H1 (cell line): Measurements from ENCODE around the gene LPP. TPM values are rescaled to one million over a fixed set of nuclear protein-coding genes. Genes with fewer than 3 reads are reported as not detected.
"Not testable (repeated sequence)": the region's sequence is repeated elsewhere in the genome, so short reads cannot be mapped to it uniquely, and the experiment has no call there.

Experiments
- CTCF ChIA-PET: fragments of 300-600 bp; sonication (Branson Sonifier 250); formaldehyde crosslinking; loops from one replicate; lab custom pipeline; 2021; ENCODE audit not compliant: partially characterized antibody; lab: Charles Lee
- POLR2A ChIA-PET: fragments of 300-600 bp; sonication (Branson Sonifier 250); formaldehyde crosslinking; loops from one replicate; lab custom pipeline; 2021; ENCODE audit warnings: inconsistent platforms; ENCODE audit not compliant: partially characterized antibody; lab: Charles Lee
- DNase-seq, 2 experiments: peaks; one replicate each; pipeline versions ENCODE4 v3.0.0 to v3.0.0-alpha.2; 2010 to 2022; ENCODE audit warnings: low spot score in 2 of 2, low read depth in 1 of 2, mixed read lengths in 1 of 2
- FAIRE-seq: peaks from 2 replicates; lab custom pipeline; 2011; peaks lifted over from hg19 to GRCh38; lab: Jason Lieb, UNC
- H2AFZ ChIP-seq: 2 replicates; pipeline ENCODE4 v1.8.1; 2012; ENCODE audit warnings: low read length, inconsistent platforms
- H2AK5ac ChIP-seq: 2 replicates; pipeline ENCODE4 v1.6.1; 2013; ENCODE audit warnings: low read depth, low read length
- H2BK120ac ChIP-seq: replicated peaks from 2 replicates; pipeline ENCODE3; 2013; ENCODE audit warnings: low read depth, low read length, inconsistent platforms
- H2BK12ac ChIP-seq: 2 replicates; pipeline ENCODE4 v1.6.1; 2013; ENCODE audit warnings: low read depth, low read length
- H2BK15ac ChIP-seq: 2 replicates; pipeline ENCODE4 v1.6.1; 2013; ENCODE audit warnings: low read length
- H2BK20ac ChIP-seq: 2 replicates; pipeline ENCODE4 v1.6.1; 2013; ENCODE audit warnings: low read length
- H2BK5ac ChIP-seq: 2 replicates; pipeline ENCODE4 v1.6.1; 2013; ENCODE audit warnings: low read depth, low read length
- H3K14ac ChIP-seq: 2 replicates; pipeline ENCODE4 v1.6.1; 2013; ENCODE audit warnings: inconsistent platforms; ENCODE audit not compliant: insufficient read length
- H3K18ac ChIP-seq: 2 replicates; pipeline ENCODE4 v1.6.1; 2013; ENCODE audit warnings: low read length; ENCODE audit errors: extremely low read depth
- H3K23ac ChIP-seq: 2 replicates; pipeline ENCODE4 v1.6.1; 2013; ENCODE audit warnings: inconsistent platforms; ENCODE audit not compliant: insufficient read length
- H3K23me2 ChIP-seq: 2 replicates; pipeline ENCODE4 v1.6.1; 2013; ENCODE audit warnings: low read depth, low read length
- H3K27ac ChIP-seq: 2 replicates; pipeline ENCODE4 v1.6.1; 2011; ENCODE audit warnings: low read depth, low read length, inconsistent platforms
- H3K27me3 ChIP-seq, 4 experiments: replicated peaks in 1 of 4; 1 replicate in 1 of 4; 2 replicates in 3 of 4; pipeline versions ENCODE4 v1.6.1 to v1.8.1; 2011 to 2013; ENCODE audit warnings: low read length in 3 of 4, mild to moderate bottlenecking in 3 of 4, inconsistent platforms in 2 of 4, mixed read lengths in 2 of 4, moderate library complexity in 1 of 4; ENCODE audit not compliant: control insufficient read depth in 3 of 4, insufficient read depth in 3 of 4; ENCODE audit errors: extremely low read depth in 1 of 4
- H3K36me3 ChIP-seq, 4 experiments: 2 replicates each; pipeline versions ENCODE4 v1.6.1 to v1.8.1; 2011 to 2013; ENCODE audit warnings: mild to moderate bottlenecking in 4 of 4, low read length in 3 of 4, moderate library complexity in 2 of 4, control low read depth in 1 of 4, inconsistent platforms in 1 of 4; ENCODE audit not compliant: insufficient read depth in 4 of 4, control insufficient read depth in 2 of 4
- H3K4ac ChIP-seq: replicated peaks from 2 replicates; pipeline ENCODE3; 2013; ENCODE audit warnings: low read length, low read depth, mixed read lengths, inconsistent platforms; ENCODE audit not compliant: insufficient read length
- H3K4me1 ChIP-seq, 4 experiments: replicated peaks in 1 of 4; 1 replicate in 1 of 4; 2 replicates in 3 of 4; pipeline versions ENCODE4 v1.6.1 to v1.8.1; 2011 to 2013; ENCODE audit warnings: low read length in 3 of 4, inconsistent platforms in 2 of 4, mixed read lengths in 1 of 4; ENCODE audit not compliant: insufficient read depth in 4 of 4, control insufficient read depth in 3 of 4
- H3K4me2 ChIP-seq, 2 experiments: 2 replicates each; pipeline versions ENCODE4 v1.6.1 to v1.8.1; 2011 to 2013; ENCODE audit warnings: low read depth in 2 of 2, low read length in 2 of 2, control low read depth in 1 of 2, inconsistent platforms in 1 of 2, mild to moderate bottlenecking in 1 of 2; ENCODE audit not compliant: insufficient read depth in 1 of 2
- H3K4me3 ChIP-seq, 4 experiments: fragments of 200-600, 300-600 bp in 1 of 4; sonication (generic), shearing (Covaris generic), sonication (Bioruptor Twin) in 1 of 4; 2 replicates each; pipeline versions ENCODE4 v1.5.1 to v1.8.1; 2011 to 2016; ENCODE audit warnings: low read length in 4 of 4, low read depth in 3 of 4, control low read depth in 2 of 4, inconsistent platforms in 2 of 4, mild to moderate bottlenecking in 2 of 4, mixed read lengths in 1 of 4, moderate library complexity in 1 of 4; ENCODE audit not compliant: insufficient read depth in 2 of 4; ENCODE audit errors: extremely low read depth in 1 of 4
- H3K56ac ChIP-seq: replicated peaks from 2 replicates; pipeline ENCODE3; 2013; ENCODE audit warnings: low read depth, mild to moderate bottlenecking, mixed read lengths, low read length, inconsistent platforms; ENCODE audit not compliant: insufficient read length
- H3K79me1 ChIP-seq: 2 replicates; pipeline ENCODE4 v1.6.1; 2013; ENCODE audit warnings: low read depth, low read length, control low read depth
- H3K79me2 ChIP-seq, 2 experiments: 2 replicates each; pipeline versions ENCODE4 v1.6.1 to v1.8.1; 2012 to 2013; ENCODE audit warnings: low read length in 2 of 2, mild to moderate bottlenecking in 2 of 2, inconsistent platforms in 1 of 2; ENCODE audit not compliant: insufficient read depth in 2 of 2, control insufficient read depth in 1 of 2
- H3K9ac ChIP-seq, 4 experiments: replicated peaks in 1 of 4; 1 replicate in 1 of 4; 2 replicates in 3 of 4; pipeline versions ENCODE4 v1.6.1 to v1.8.1; 2011 to 2013; ENCODE audit warnings: low read depth in 3 of 4, low read length in 3 of 4, control low read depth in 2 of 4, mild to moderate bottlenecking in 2 of 4, moderate library complexity in 2 of 4, inconsistent platforms in 1 of 4; ENCODE audit errors: extremely low read depth in 1 of 4
- H3K9me3 ChIP-seq, 2 experiments: 2 replicates each; pipeline versions ENCODE4 v1.6.1 to v1.8.1; 2012 to 2013; ENCODE audit warnings: mild to moderate bottlenecking in 2 of 2, moderate library complexity in 2 of 2, control low read depth in 1 of 2, inconsistent platforms in 1 of 2, low read depth in 1 of 2, low read length in 1 of 2, mixed read lengths in 1 of 2; ENCODE audit not compliant: insufficient read depth in 2 of 2
- H4K20me1 ChIP-seq, 2 experiments: replicated peaks in 1 of 2; 2 replicates each; pipeline versions ENCODE3 to v1.8.1; 2011 to 2013; ENCODE audit warnings: inconsistent platforms in 2 of 2, low read length in 2 of 2, mild to moderate bottlenecking in 1 of 2; ENCODE audit not compliant: insufficient read depth in 2 of 2, control insufficient read depth in 1 of 2
- H4K5ac ChIP-seq: 2 replicates; pipeline ENCODE4 v1.6.1; 2013; ENCODE audit warnings: low read length, low read depth, mixed read lengths, inconsistent platforms; ENCODE audit not compliant: insufficient read length
- H4K8ac ChIP-seq: 2 replicates; pipeline ENCODE4 v1.8.0; 2013; ENCODE audit warnings: mild to moderate bottlenecking, moderate library complexity, low read length, inconsistent platforms; ENCODE audit not compliant: insufficient read depth; ENCODE audit errors: extremely low read depth
- H4K91ac ChIP-seq: replicated peaks from 2 replicates; pipeline ENCODE3; 2013; ENCODE audit warnings: low read length, mixed read lengths, inconsistent platforms; ENCODE audit not compliant: insufficient read length
- WGBS, 2 experiments: shearing (Covaris generic) in 1 of 2; methylation state at CpG; one replicate each; pipeline versions ENCODE4 v1.1.6 to v1.1.7; 2013 to 2015; ENCODE audit warnings: low lambda C conversion rate in 2 of 2, mixed read lengths in 2 of 2, inconsistent platforms in 1 of 2, low coverage in 1 of 2, missing lambda C conversion rate in 1 of 2; ENCODE audit not compliant: insufficient replicate concordance in 2 of 2, insufficient coverage in 1 of 2, insufficient read length in 1 of 2; ENCODE audit errors: extremely low coverage in 1 of 2, missing lambda C conversion rate in 1 of 2; 5-methylcytosine and 5-hydroxymethylcytosine counted together
- polyA plus RNA-seq, 7 experiments: library from polyadenylated mRNA; depleted of rRNA in 3 of 7; stranded (reverse) in 5 of 7; unstranded in 2 of 7; fragments of >200 nt in 5 of 7; fragments of 200-250 nt in 2 of 7; gene quantifications; 1 replicate in 5 of 7; 2 replicates in 1 of 7; 4 replicates in 1 of 7; pipeline versions ENCODE4 v1.2.1 to v1.2.3, GENCODE V29; 2011 to 2013; ENCODE audit warnings: missing spikeins in 2 of 7, mixed read lengths in 2 of 7
- total RNA-seq: library from RNA; stranded (reverse); fragmentation: NEBNext Ultra II Directional; extraction: Animal tissue kit (Norgen Biotek cat#: 25700); gene quantifications from 2 replicates; pipeline ENCODE4 v1.2.1, GENCODE V29; 2021

The LPP gene
- total and polyA plus RNA-seq, 2 of the 8 experiments (the other 6 are each of a cell fraction or from before 2014, with no cell fraction given) = 10.0 to 53.3 TPM

DNA sequence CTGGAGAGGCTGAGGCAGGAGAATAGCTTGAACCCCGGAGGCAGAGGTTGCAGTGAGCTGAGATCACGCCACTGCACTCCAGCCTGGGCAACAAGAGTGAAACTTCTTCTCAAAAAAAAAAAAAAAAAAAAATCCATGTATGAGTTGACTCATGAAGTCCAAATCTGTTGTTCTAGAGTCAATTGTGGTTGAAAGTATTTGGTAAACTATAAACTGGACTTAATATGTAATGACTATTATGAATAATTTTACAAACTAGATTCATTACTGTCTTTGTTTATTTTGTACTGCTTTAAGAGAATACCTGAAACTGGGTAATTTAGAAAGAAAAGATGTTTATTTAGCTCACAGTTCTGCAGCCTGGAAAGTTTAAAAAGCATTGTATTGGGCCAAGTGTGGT, 22.9 kb upstream of the LPP start:
- H4K5ac ChIP-seq, H3K18ac ChIP-seq, H3K23me2 ChIP-seq, H3K36me3 ChIP-seq, H3K79me2 ChIP-seq, H3K27me3 ChIP-seq, H3K56ac ChIP-seq, H4K8ac ChIP-seq, H3K4me1 ChIP-seq, H3K4ac ChIP-seq, H3K23ac ChIP-seq, H2AK5ac ChIP-seq, H3K4me2 ChIP-seq, H3K14ac ChIP-seq, FAIRE-seq, H2BK15ac ChIP-seq, H2AFZ ChIP-seq, H4K20me1 ChIP-seq, CTCF ChIA-PET, H3K27ac ChIP-seq, H2BK20ac ChIP-seq, H2BK12ac ChIP-seq, H2BK5ac ChIP-seq, H3K9me3 ChIP-seq, H2BK120ac ChIP-seq, DNase-seq, H4K91ac ChIP-seq, H3K79me1 ChIP-seq, H3K9ac ChIP-seq, H3K4me3 ChIP-seq: not testable (repeated sequence)
- POLR2A ChIA-PET = interaction anchor here (0.7 to 1.9 kb wide), 4 partner anchors 22 to 30 kb away, joined by 3 to 4 read pairs (median 3); no protein-coding TSS in a partner anchor
- 96% methylated on average over 2 of the region's 2 CpGs; no CpG with 5 or more reads in 1 of the 2 experiments for WGBS, 2 experiments
